ENCODE data around the gene AGAP2.
A peak's percentile ranks its signal among the peaks of the same experiment; 100 is the strongest.
"Not testable (repeated sequence)": the region's sequence is repeated elsewhere in the genome, so short reads cannot be mapped to it uniquely, and the experiment has no call there.

AGAP2 gene

DNA sequence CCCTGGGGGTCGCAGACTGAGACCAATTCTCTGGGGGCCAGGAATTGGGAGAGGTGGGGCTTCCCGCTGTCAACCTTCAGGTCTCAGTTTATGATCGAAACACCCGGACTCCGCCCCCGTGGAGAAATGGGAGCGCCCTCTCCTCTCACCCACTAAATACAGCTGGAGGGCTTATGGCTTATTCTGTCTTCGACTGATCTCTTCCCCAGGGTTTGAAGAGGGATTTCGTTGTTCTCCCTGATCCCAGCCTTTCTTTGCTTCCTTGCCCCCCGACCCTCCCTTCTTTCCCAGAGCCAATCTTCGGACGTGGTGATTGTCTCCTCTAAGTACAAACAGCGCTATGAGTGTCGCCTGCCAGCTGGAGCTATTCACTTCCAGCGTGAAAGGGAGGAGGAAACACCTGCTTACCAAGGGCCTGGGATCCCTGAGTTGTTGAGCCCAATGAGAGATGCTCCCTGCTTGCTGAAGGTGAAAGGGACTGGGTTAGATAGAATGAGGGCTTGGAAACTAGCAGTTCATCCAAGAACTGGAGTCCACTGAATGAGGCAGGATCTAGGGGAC, 44.0 kb downstream of the AGAP2 start:
- DNase-seq (ENCODE audit: low read depth in 2 of 2): no peak

DNA sequence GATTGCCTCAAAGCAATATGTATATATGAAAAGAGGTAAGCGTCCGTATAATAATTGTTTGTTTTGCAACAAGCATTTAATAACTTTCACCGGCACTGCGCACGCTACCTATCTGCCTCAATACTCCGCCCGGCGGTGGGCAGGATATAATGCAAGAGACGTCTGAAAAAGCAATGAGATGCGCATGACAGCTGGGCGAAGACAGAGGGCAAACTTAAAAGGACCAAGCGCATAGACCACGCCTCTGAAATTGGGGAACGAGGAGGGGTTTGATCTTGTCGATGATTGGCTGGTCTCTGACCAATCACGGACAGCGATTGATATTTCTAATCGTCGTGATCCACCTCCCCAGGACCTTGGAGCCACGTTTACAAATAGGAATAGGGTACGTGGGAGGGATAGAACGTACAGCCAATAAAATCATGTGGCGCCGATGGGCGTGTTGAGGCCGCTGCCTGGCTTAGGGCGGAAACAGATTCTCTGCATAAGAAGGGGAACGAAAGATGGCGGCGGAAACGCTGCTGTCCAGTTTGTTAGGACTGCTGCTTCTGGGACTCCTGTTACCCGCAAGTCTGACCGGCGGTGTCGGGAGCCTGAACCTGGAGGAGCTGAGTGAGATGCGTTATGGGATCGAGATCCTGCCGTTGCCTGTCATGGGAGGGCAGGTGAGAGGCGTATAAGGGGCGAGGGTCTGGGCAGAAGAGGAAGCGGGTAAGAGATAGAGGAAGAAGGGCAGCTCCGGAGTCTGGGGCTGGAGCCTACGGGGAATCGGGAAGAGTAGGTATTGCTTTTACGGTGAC, 44.7 kb downstream of the AGAP2 start, which contains the start of gene OS9:
OS9 (plus strand) TSS at position 474 of the 800 bp plus-strand sequence; CDS start at position 504, 30 bp downstream.
- DNase-seq (ENCODE audit: low read depth in 2 of 2): peak; percentile 89 to 91

DNA sequence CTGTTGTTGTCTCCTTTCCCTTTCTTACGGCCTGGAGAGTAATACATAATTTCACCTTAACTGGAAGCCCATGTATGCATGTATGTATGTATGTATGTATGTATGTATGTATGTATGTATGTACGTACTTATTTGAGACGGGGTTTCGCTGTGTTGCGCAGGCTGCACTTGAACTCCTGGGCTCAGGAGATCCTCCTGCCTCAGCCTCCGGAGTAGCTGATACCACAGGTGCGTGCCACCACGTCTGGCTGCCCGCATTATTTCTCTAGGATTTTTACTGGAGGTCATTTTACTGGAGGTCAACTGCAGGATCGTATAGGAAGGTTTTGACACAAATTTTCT, 45.3 kb downstream of the AGAP2 start:
- no peak for DNase-seq (ENCODE audit: low read depth in 2 of 2)

GRCh38 chr12:57692500-57692899, 46.0 kb downstream of the AGAP2 start:
- no peak for DNase-seq (ENCODE audit: low read depth in 2 of 2)

DNA sequence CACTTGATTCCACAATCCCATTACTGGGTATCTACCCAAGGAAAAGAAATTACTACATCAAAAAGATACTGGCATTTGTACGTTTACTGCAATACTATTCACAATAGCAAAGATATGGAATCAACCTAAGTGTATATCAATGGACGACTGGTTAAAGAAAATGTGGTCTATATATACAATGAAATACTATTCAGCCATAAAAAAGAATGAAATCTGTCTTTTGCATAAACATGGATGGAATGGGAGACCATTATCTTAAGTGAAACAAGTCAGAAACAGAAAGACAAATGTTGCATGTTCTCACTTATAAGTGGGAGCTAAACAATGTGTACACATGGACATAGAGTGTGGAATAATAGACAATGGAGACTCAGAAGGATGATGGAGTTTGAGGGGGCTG, 49.6 kb downstream of the AGAP2 start:
- no peak for DNase-seq (ENCODE audit: low read depth in 2 of 2)

DNA sequence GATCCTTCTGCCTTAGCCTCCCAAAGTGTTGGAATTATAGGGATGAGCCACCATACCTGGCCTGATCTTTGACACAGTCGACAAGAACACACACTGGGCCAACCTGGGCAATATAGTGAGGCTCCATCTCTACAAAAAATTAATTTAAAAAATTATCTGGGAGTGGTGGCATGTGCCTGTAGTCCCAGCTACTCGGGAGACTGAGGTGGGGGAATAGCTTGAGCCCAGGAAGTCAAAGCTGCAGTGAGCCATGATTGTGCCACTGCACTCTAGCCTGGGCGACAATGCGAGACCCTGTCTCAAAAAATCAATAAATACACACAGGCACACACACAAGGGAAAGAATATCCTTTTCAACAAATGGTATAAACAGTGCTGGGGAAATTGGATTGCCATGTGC, 50.7 kb downstream of the AGAP2 start:
- no peak for DNase-seq (ENCODE audit: low read depth in 2 of 2)

- DNase-seq (ENCODE audit: low read depth in 2 of 2): no peak
These were observed 58.8 kb downstream of the AGAP2 start for GRCh38 chr12:57679697-57680096.

DNA sequence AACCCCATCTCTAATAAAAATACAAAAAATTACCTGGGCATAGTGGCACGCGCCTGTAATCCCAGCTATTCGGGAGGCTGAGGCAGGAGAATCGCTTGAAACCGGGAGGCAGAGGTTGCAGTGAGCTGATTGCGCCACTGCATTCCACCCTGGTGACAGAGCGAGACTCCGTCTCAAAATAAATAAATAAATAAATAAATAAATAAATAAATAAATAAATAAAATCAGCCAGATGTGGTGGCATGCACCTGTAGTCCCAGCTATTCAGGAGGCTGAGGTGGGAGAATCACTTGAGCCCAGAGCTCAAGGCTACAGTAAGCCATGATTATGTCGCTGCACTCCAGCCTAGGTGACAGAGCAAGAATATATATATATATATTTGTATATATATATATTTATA, 60.6 kb downstream of the AGAP2 start:
- DNase-seq (ENCODE audit: low read depth in 2 of 2): not testable (repeated sequence)

DNA sequence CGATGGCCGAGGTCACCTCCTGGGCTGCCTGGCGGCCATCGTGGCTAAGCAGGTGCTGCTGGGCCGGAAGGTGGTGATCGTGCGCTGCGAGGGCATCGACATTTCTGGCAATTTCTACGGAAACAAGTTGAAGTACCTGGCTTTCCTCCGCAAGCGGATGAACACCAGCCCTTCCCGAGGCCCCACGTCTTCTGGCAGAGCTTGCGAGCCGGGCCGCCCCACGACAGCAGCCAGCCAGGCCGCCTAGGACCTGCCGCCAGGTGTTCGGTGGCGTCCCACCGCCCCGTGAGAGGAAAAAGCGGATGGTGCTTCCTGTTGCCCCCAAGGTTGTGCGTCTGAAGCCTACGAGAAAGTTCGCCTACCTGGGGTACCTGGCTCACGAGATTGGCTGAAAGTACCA, 63.9 kb downstream of the AGAP2 start:
- no peak for DNase-seq (ENCODE audit: low read depth in 2 of 2)

Measured in stimulated activated CD8-positive, alpha-beta memory T cell treated with anti-CD3 and anti-CD28 coated beads, Interleukin-15, amount 100 ng/mL, for 48 hours (primary cell).